Esophagus squamous epithelium (tissue), 4 donors: ENCODE data around the gene MYO1C.

Source experiments
- CTCF ChIP-seq, 6 experiments: fragments of 450-650 bp in 4 of 6; fragments of 200-600 bp in 2 of 6; sonication (generic) in 2 of 6; IDR thresholded peaks; one replicate each; pipeline ENCODE4 v1.5.1; 2016 to 2019; ENCODE audit warnings: antibody characterized with exemption in 6 of 6, mild to moderate bottlenecking in 4 of 6, moderate library complexity in 4 of 6
- POLR2A ChIP-seq, 4 donors: fragments of 450-650 bp; IDR thresholded peaks; one replicate each; pipeline ENCODE4 v1.6.1; 2017; ENCODE audit warnings: antibody characterized with exemption in 4 of 4, mild to moderate bottlenecking in 4 of 4, moderate library complexity in 3 of 4

GRCh38 chr17:1480747-1481465 lies 11.6 kb downstream of the MYO1C start:
- TF ChIP-seq CTCF (IDR thresholded peaks at IDR 0.05): no peak
- TF ChIP-seq POLR2A (IDR thresholded peaks at IDR 0.05): no peak
